ENCODE measurements around the gene SECISBP2. TPM values are rescaled to one million over a fixed set of nuclear protein-coding genes. Genes with fewer than 3 reads are reported as not detected.

SECISBP2 gene
- polyA plus RNA-seq, 1 donor (not counting 4 experiments of a cell fraction or from before 2014, with no cell fraction given), result 24.3 TPM

DNA sequence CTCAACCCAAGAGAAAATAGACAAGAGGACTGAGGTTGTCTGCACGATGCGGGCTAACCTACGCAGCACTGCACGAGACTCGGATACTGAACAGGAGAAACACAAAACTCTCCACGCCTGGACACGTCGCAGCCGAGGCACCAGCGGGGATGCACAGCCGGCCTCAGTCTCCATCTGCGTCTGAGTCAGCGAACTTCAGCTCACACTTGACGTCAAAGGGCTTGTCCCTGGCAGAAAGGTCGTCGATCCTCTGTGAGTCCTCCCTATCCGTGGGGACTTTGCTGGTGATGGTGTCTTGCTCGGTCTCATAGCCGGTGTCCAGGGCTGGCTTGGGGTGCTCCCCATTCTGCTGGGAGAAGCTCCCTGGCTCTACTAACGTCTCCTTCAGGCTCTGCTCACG, 60.2 kb downstream of the SECISBP2 start:
- H3K9ac ChIP-seq (ENCODE audit: control insufficient read depth, extremely low read depth, insufficient read depth, low read length), result no peak overlapping the region
- H3K9me3 ChIP-seq (ENCODE audit: control insufficient read depth, low read depth, low read length), result no peaks in the 10 kb centered on the region
- no peak overlapping the region for H3K4me2 ChIP-seq (ENCODE audit: control insufficient read depth, extremely low read depth, insufficient read depth, low read depth, low read length)
- no peaks in the 10 kb centered on the region for H3K27me3 ChIP-seq (ENCODE audit: control insufficient read depth, extremely low read depth, insufficient read depth, low read length)
- DNase-seq (ENCODE audit: low read depth, low spot score), result no peak
- dilution Hi-C loops (cut with MboI; ENCODE audit: extremely low pct_ligation_motif_present, low sequenced_read_pairs), result no loop called here
- no peaks in the 10 kb centered on the region for H3K4me1 ChIP-seq (ENCODE audit: control insufficient read depth, extremely low read depth, insufficient read depth, low read length)
- H3K9me1 ChIP-seq (ENCODE audit: control insufficient read depth, extremely low read depth, insufficient read depth, low read length), result no peaks in the 10 kb centered on the region
- no peaks in the 10 kb centered on the region for H4K20me1 ChIP-seq (ENCODE audit: control insufficient read depth, extremely low read depth, insufficient read depth, low read length)
- H3K79me2 ChIP-seq (ENCODE audit: control insufficient read depth, insufficient read depth, low read length), result no peaks in the 10 kb centered on the region
- no peaks in the 10 kb centered on the region for H3K36me3 ChIP-seq (ENCODE audit: control insufficient read depth in 2 of 2, extremely low read depth in 1 of 2, insufficient read depth in 2 of 2, low read length in 2 of 2)
- H2AFZ ChIP-seq (ENCODE audit: control insufficient read depth, low read length), result no peak overlapping the region
- H3K27ac ChIP-seq (ENCODE audit: control insufficient read depth, insufficient read depth, low read length), result no peak overlapping the region
- FAIRE-seq, result no peak
- no peak overlapping the region for H3K4me3 ChIP-seq (ENCODE audit: control insufficient read depth in 2 of 3, extremely low read depth in 1 of 3, insufficient read depth in 2 of 3, low read depth in 1 of 3, low read length in 3 of 3)
- TF ChIP-seq, protein P1, sequence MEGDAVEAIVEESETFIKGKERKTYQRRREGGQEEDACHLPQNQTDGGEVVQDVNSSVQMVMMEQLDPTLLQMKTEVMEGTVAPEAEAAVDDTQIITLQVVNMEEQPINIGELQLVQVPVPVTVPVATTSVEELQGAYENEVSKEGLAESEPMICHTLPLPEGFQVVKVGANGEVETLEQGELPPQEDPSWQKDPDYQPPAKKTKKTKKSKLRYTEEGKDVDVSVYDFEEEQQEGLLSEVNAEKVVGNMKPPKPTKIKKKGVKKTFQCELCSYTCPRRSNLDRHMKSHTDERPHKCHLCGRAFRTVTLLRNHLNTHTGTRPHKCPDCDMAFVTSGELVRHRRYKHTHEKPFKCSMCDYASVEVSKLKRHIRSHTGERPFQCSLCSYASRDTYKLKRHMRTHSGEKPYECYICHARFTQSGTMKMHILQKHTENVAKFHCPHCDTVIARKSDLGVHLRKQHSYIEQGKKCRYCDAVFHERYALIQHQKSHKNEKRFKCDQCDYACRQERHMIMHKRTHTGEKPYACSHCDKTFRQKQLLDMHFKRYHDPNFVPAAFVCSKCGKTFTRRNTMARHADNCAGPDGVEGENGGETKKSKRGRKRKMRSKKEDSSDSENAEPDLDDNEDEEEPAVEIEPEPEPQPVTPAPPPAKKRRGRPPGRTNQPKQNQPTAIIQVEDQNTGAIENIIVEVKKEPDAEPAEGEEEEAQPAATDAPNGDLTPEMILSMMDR (optimal IDR thresholded peaks at IDR 0.05 in 1 of 3, IDR thresholded peaks at IDR 0.05 in 1 of 3, conservative IDR thresholded peaks at IDR 0.05 in 1 of 3; ENCODE audit: extremely low read depth in 1 of 3, insufficient read depth in 2 of 3, low read length in 3 of 3), result no peak
- TF ChIP-seq EZH2 (IDR thresholded peaks at IDR 0.05; ENCODE audit: low read length), result no peak

DNA sequence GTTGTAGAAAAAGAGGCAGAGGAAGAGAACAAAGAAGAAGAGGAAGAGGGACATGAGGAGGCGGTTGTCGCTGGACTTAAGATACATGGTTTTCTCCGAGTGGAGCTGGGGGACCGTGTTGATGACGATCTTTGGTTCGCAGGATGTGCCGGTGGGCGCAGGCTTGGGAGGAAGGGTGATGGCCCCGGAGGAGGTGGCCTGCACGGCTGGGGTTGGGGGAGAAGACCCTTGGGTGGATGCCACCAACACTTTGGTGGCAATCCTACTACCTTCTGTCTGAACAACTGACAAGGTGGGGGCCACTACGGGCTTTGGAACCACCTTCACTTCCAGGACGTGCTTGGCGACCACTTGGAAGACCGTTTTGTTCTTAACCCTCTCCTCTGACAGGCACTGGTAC, 60.7 kb downstream of the SECISBP2 start:
- dilution Hi-C loops (cut with MboI; ENCODE audit: extremely low pct_ligation_motif_present, low sequenced_read_pairs), result no loop called here
- no peak for TF ChIP-seq EZH2 (IDR thresholded peaks at IDR 0.05; ENCODE audit: low read length)
- TF ChIP-seq, protein P1 (optimal IDR thresholded peaks at IDR 0.05 in 1 of 3, IDR thresholded peaks at IDR 0.05 in 1 of 3, conservative IDR thresholded peaks at IDR 0.05 in 1 of 3; ENCODE audit: extremely low read depth in 1 of 3, insufficient read depth in 2 of 3, low read length in 3 of 3), result no peak
- Histone ChIP-seq H3K27me3 (ENCODE audit: control insufficient read depth, extremely low read depth, insufficient read depth, low read length) (no peaks in the 10 kb centered on the region), H3K36me3 (ENCODE audit: control insufficient read depth in 2 of 2, extremely low read depth in 1 of 2, insufficient read depth in 2 of 2, low read length in 2 of 2) (no peaks in the 10 kb centered on the region), H3K4me1 (ENCODE audit: control insufficient read depth, extremely low read depth, insufficient read depth, low read length) (no peaks in the 10 kb centered on the region), H3K4me2 (ENCODE audit: control insufficient read depth, extremely low read depth, insufficient read depth, low read depth, low read length) (no peak overlapping the region), H3K9ac (ENCODE audit: control insufficient read depth, extremely low read depth, insufficient read depth, low read length) (no peak overlapping the region), H3K79me2 (ENCODE audit: control insufficient read depth, insufficient read depth, low read length) (no peaks in the 10 kb centered on the region), H3K9me3 (ENCODE audit: control insufficient read depth, low read depth, low read length) (no peaks in the 10 kb centered on the region), H2AFZ (ENCODE audit: control insufficient read depth, low read length) (no peak overlapping the region), H3K9me1 (ENCODE audit: control insufficient read depth, extremely low read depth, insufficient read depth, low read length) (no peaks in the 10 kb centered on the region), H3K27ac (ENCODE audit: control insufficient read depth, insufficient read depth, low read length) (no peak overlapping the region), H3K4me3 (ENCODE audit: control insufficient read depth in 2 of 3, extremely low read depth in 1 of 3, insufficient read depth in 2 of 3, low read depth in 1 of 3, low read length in 3 of 3) (no peak overlapping the region), H4K20me1 (ENCODE audit: control insufficient read depth, extremely low read depth, insufficient read depth, low read length) (no peaks in the 10 kb centered on the region)
- FAIRE-seq (no peak), DNase-seq (ENCODE audit: low read depth, low spot score) (no peak)
